ENCODE measurements around the gene RDX. TPM values are rescaled to one million over a fixed set of nuclear protein-coding genes. Genes with fewer than 3 reads are reported as not detected.

RDX gene
- total and polyA plus RNA-seq, 9 of the 15 experiments (the other 6 are each of a cell fraction or from before 2014, with no cell fraction given): 35.6 to 62.1 (median 54.3) TPM

- no TSS peak for BruUV-seq (replicated peaks)
Measured at GRCh38 chr11:110186456-110186855, 110.0 kb downstream of the RDX start.

GRCh38 chr11:110185599-110185998 is 110.8 kb downstream of the RDX start:
- intact Hi-C loops (cut with micrococcal nuclease): no loop called here
- Histone ChIP-seq H3K36me3 (ENCODE audit: control insufficient read depth, insufficient read depth, low read length) (no peaks in the 10 kb centered on the region), H3K27me3 (ENCODE audit: control insufficient read depth in 2 of 2, insufficient read depth in 2 of 2, low read length in 2 of 2) (peaks cover 0 to 11% of the 10 kb centered on the region in 2 experiments; a peak in 1 of 5 replicates), H3K4me3 (no peak overlapping the region), H3K79me2 (ENCODE audit: control insufficient read depth, insufficient read depth, low read length) (no peaks in the 10 kb centered on the region), H3K9me1 (ENCODE audit: control insufficient read depth, insufficient read depth, low read length) (no peaks in the 10 kb centered on the region), H2AFZ (ENCODE audit: low read depth, low read length) (peak overlapping the region; percentile 14; the same call in 1 of the 2 replicates), H4K20me1 (replicated peaks; ENCODE audit: control insufficient read depth, insufficient read depth, low read length) (no peaks in the 10 kb centered on the region), H3K27ac (ENCODE audit: extremely low read depth, low read depth, low read length) (no peak overlapping the region), H3K4me2 (ENCODE audit: insufficient read depth, low read length) (no peak overlapping the region), H3K4me1 (replicated peaks in 1 of 2; ENCODE audit: control insufficient read depth in 2 of 2, insufficient read depth in 2 of 2, low read length in 2 of 2) (no peaks in the 10 kb centered on the region), H3K9me3 (replicated peaks; ENCODE audit: control insufficient read depth, insufficient read depth, low read depth, low read length) (no peaks in the 10 kb centered on the region), H3K9ac (ENCODE audit: insufficient read depth in 1 of 2, low read depth in 2 of 2, low read length in 2 of 2) (no peak overlapping the region)
- no TSS peak for BruUV-seq (replicated peaks)
- in situ Hi-C loops (cut with MboI): loop anchor here (25.0 kb wide), 1 partner anchor 1052 kb away; the partner anchor contains the start of gene POU2AF2
- FAIRE-seq (no peak), ATAC-seq (no peak), DNase-seq (ENCODE audit: extremely low read depth in 1 of 4, low spot score in 3 of 4) (no peak)
- ChIA-PET POLR2A (interaction anchor here (1.4 kb wide), 1 partner anchor 9 kb away, joined by 4 read pairs; no protein-coding TSS in a partner anchor), CTCF (ENCODE audit: low intra/inter-chr PET ratio) (no interaction called here)
- 6% methylated on average over 7 of the region's 7 CpGs for WGBS (ENCODE audit: insufficient coverage, low coverage, missing lambda C conversion rate)
- TF ChIP-seq ATF6 (CRISPR knock-in tag; IDR thresholded peaks at IDR 0.05) (no peak), E2F6 (IDR thresholded peaks at IDR 0.05; ENCODE audit: borderline replicate concordance in 1 of 2, extremely low read depth in 1 of 2, insufficient read depth in 1 of 2, insufficient read length in 1 of 2, low read depth in 1 of 2, low read length in 1 of 2, poor library complexity in 1 of 2, severe bottlenecking in 1 of 2) (no peak), CREB3 (tag; conservative IDR thresholded peaks at IDR 0.05; ENCODE audit: low read depth) (no peak), MTA2 (IDR thresholded peaks at IDR 0.05; ENCODE audit: low read depth) (no peak), SRSF7 (optimal IDR thresholded peaks at IDR 0.05; ENCODE audit: low read depth, low read length) (no peak), SPI1 (IDR thresholded peaks at IDR 0.05; ENCODE audit: borderline replicate concordance, low read depth, low read length) (no peak), SMAD3 (CRISPR knock-in tag; conservative IDR thresholded peaks at IDR 0.05) (no peak), ZNF695 (CRISPR knock-in tag; IDR thresholded peaks at IDR 0.05) (no peak)

More at GRCh38 chr11:110186456-110186855, 110.0 kb downstream of the RDX start:
- ChIA-PET POLR2A (interaction anchor here (1.4 kb wide), 1 partner anchor 9 kb away, joined by 4 read pairs; no protein-coding TSS in a partner anchor), CTCF (ENCODE audit: low intra/inter-chr PET ratio) (no interaction called here)
- in situ Hi-C loops (cut with MboI) (loop anchor here (25.0 kb wide), 1 partner anchor 1051 kb away; the partner anchor contains the start of gene POU2AF2), intact Hi-C loops (cut with micrococcal nuclease) (no loop called here)
- Histone ChIP-seq H3K27me3 (ENCODE audit: control insufficient read depth in 2 of 2, insufficient read depth in 2 of 2, low read length in 2 of 2) (peaks cover 0 to 11% of the 10 kb centered on the region in 2 experiments; a peak in 1 of 5 replicates), H3K36me3 (ENCODE audit: control insufficient read depth, insufficient read depth, low read length) (no peaks in the 10 kb centered on the region), H3K79me2 (ENCODE audit: control insufficient read depth, insufficient read depth, low read length) (no peaks in the 10 kb centered on the region), H3K9me1 (ENCODE audit: control insufficient read depth, insufficient read depth, low read length) (no peaks in the 10 kb centered on the region), H3K27ac (ENCODE audit: extremely low read depth, low read depth, low read length) (no peak overlapping the region), H3K4me3 (no peak overlapping the region), H3K4me2 (ENCODE audit: insufficient read depth, low read length) (no peak overlapping the region), H2AFZ (ENCODE audit: low read depth, low read length) (no peak overlapping the region), H3K9me3 (replicated peaks; ENCODE audit: control insufficient read depth, insufficient read depth, low read depth, low read length) (no peaks in the 10 kb centered on the region), H3K4me1 (replicated peaks in 1 of 2; ENCODE audit: control insufficient read depth in 2 of 2, insufficient read depth in 2 of 2, low read length in 2 of 2) (no peaks in the 10 kb centered on the region), H4K20me1 (replicated peaks; ENCODE audit: control insufficient read depth, insufficient read depth, low read length) (no peaks in the 10 kb centered on the region), H3K9ac (ENCODE audit: insufficient read depth in 1 of 2, low read depth in 2 of 2, low read length in 2 of 2) (no peak overlapping the region)
- FAIRE-seq (no peak), ATAC-seq (no peak), DNase-seq (ENCODE audit: extremely low read depth in 1 of 4, low spot score in 3 of 4) (no peak)
- WGBS (ENCODE audit: insufficient coverage, low coverage, missing lambda C conversion rate): 13% methylated on average over 5 of the region's 5 CpGs
- TF ChIP-seq MBD2 (IDR thresholded peaks at IDR 0.05; ENCODE audit: borderline replicate concordance, low read depth) (no peak), MYNN (IDR thresholded peaks at IDR 0.05) (no peak), MYNN (CRISPR knock-in tag; IDR thresholded peaks at IDR 0.05) (no peak), PHB2 (IDR thresholded peaks at IDR 0.05; ENCODE audit: low read depth) (no peak), NFIC (IDR thresholded peaks at IDR 0.05) (0 out of 2 replicates have a peak, but pooled peaks have one; percentile 39)

Measured in K562 (cell line).